ENCODE measurements around the gene COMMD10.

DNA sequence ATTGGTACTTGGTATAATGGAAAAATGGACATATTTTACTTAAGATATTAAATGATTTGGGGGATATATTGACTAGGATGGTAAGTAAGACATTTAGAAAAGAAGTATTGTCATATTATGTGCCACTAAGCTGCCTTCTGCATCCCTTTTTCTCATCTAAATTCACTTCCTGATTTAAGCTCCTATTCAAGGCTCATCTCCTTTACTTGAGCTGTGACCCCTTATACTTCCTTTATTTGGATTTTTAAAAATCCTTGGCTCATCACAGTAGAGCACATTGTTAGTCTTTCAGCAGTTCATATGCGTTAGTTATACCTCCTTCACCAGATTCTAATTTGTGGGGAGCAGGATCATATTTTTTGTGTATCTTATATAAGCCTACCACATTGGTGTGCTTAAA is 6.6 kb downstream of the COMMD10 start:
- TF ChIP-seq, protein P1, sequence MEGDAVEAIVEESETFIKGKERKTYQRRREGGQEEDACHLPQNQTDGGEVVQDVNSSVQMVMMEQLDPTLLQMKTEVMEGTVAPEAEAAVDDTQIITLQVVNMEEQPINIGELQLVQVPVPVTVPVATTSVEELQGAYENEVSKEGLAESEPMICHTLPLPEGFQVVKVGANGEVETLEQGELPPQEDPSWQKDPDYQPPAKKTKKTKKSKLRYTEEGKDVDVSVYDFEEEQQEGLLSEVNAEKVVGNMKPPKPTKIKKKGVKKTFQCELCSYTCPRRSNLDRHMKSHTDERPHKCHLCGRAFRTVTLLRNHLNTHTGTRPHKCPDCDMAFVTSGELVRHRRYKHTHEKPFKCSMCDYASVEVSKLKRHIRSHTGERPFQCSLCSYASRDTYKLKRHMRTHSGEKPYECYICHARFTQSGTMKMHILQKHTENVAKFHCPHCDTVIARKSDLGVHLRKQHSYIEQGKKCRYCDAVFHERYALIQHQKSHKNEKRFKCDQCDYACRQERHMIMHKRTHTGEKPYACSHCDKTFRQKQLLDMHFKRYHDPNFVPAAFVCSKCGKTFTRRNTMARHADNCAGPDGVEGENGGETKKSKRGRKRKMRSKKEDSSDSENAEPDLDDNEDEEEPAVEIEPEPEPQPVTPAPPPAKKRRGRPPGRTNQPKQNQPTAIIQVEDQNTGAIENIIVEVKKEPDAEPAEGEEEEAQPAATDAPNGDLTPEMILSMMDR (optimal IDR thresholded peaks at IDR 0.05 in 1 of 3, IDR thresholded peaks at IDR 0.05 in 1 of 3, conservative IDR thresholded peaks at IDR 0.05 in 1 of 3; ENCODE audit: extremely low read depth in 1 of 3, insufficient read depth in 2 of 3, low read length in 3 of 3), result no peak
- TF ChIP-seq EZH2 (IDR thresholded peaks at IDR 0.05; ENCODE audit: low read length), result no peak
